Liver (tissue), 9 donors: ENCODE data around the gene HOXD8. TPM values are rescaled to one million over a fixed set of nuclear protein-coding genes. Genes with fewer than 3 reads are reported as not detected.
A peak's percentile ranks its signal among the peaks of the same experiment; 100 is the strongest.

Experiments
- DNase-seq: peaks from one replicate; pipeline ENCODE4 v3.0.0-alpha.2; 2017; ENCODE audit warnings: low spot score
- H3K27ac ChIP-seq, 2 donors: one replicate each; pipeline ENCODE4 v1.7.0; 2013; ENCODE audit warnings: inconsistent platforms in 2 of 2, low read length in 2 of 2, control low read depth in 1 of 2, low read depth in 1 of 2, mild to moderate bottlenecking in 1 of 2
- H3K27me3 ChIP-seq, 4 donors: one replicate each; pipeline versions ENCODE4 v1.6.1 to v1.7.0; 2013; ENCODE audit warnings: low read length in 3 of 4, inconsistent platforms in 1 of 4, mild to moderate bottlenecking in 1 of 4, moderate library complexity in 1 of 4; ENCODE audit not compliant: control insufficient read depth in 4 of 4, insufficient read depth in 4 of 4
- H3K36me3 ChIP-seq, 4 donors: one replicate each; pipeline versions ENCODE4 v1.6.1 to v1.7.0; 2013; ENCODE audit warnings: low read length in 3 of 4, mild to moderate bottlenecking in 3 of 4, low read depth in 1 of 4, moderate library complexity in 1 of 4; ENCODE audit not compliant: control insufficient read depth in 4 of 4, insufficient read depth in 3 of 4
- H3K4me1 ChIP-seq, 4 donors: one replicate each; pipeline versions ENCODE4 v1.6.1 to v1.7.0; 2013; ENCODE audit warnings: low read length in 3 of 4, mild to moderate bottlenecking in 3 of 4, moderate library complexity in 1 of 4; ENCODE audit not compliant: control insufficient read depth in 4 of 4, insufficient read depth in 4 of 4
- H3K4me3 ChIP-seq, 3 donors: one replicate each; pipeline versions ENCODE4 v1.6.1 to v1.7.0; 2013; ENCODE audit warnings: low read length in 3 of 3, control low read depth in 1 of 3, low read depth in 1 of 3, mild to moderate bottlenecking in 1 of 3
- H3K9ac ChIP-seq, 2 donors: one replicate each; pipeline ENCODE4 v1.7.0; 2013; ENCODE audit warnings: low read length in 2 of 2, mild to moderate bottlenecking in 2 of 2, moderate library complexity in 2 of 2, control low read depth in 1 of 2, low read depth in 1 of 2
- H3K9me3 ChIP-seq, 4 donors: one replicate each; pipeline versions ENCODE4 v1.6.1 to v1.7.0; 2013; ENCODE audit warnings: low read length in 3 of 4; ENCODE audit not compliant: control insufficient read depth in 4 of 4
- FOXA1 ChIP-seq: IDR thresholded peaks from 2 replicates; pipeline ENCODE4 v1.6.1; 2016; ENCODE audit warnings: antibody characterized with exemption
- GABPA ChIP-seq, 2 donors: IDR thresholded peaks in 1 of 2; conservative IDR thresholded peaks in 1 of 2; 2 replicates each; pipeline ENCODE4 v1.6.1; 2016; ENCODE audit warnings: antibody characterized with exemption in 2 of 2, mild to moderate bottlenecking in 1 of 2, moderate library complexity in 1 of 2
- HNF4A ChIP-seq, 2 donors: conservative IDR thresholded peaks; 2 replicates each; pipeline ENCODE4 v1.6.1; 2016; ENCODE audit warnings: antibody characterized with exemption in 2 of 2, mild to moderate bottlenecking in 2 of 2
- JUND ChIP-seq, 2 donors: IDR thresholded peaks; 2 replicates each; pipeline ENCODE4 v1.6.1; 2016; ENCODE audit warnings: antibody characterized with exemption in 2 of 2
- RAD21 ChIP-seq, 2 donors: IDR thresholded peaks; 2 replicates each; pipeline ENCODE4 v1.6.1; 2016; ENCODE audit warnings: antibody characterized with exemption in 2 of 2, mild to moderate bottlenecking in 2 of 2
- RXRA ChIP-seq, 2 donors: IDR thresholded peaks; 2 replicates each; pipeline ENCODE4 v1.6.1; 2017 to 2018; ENCODE audit warnings: antibody characterized with exemption in 2 of 2, mild to moderate bottlenecking in 1 of 2
- SP1 ChIP-seq: IDR thresholded peaks from 2 replicates; pipeline ENCODE4 v1.6.1; 2018; ENCODE audit warnings: antibody characterized with exemption, mild to moderate bottlenecking
- YY1 ChIP-seq: IDR thresholded peaks from 2 replicates; pipeline ENCODE4 v1.6.1; 2016; ENCODE audit warnings: antibody characterized with exemption, mild to moderate bottlenecking
- WGBS: extraction: QIAGEN DNeasy Blood & Tissue Kit; methylation state at CpG from one replicate; pipeline ENCODE4 v1.1.7; 2013; 5-methylcytosine and 5-hydroxymethylcytosine counted together
- polyA plus RNA-seq, 2 donors: library from polyadenylated mRNA; stranded (reverse) in 1 of 2; unstranded in 1 of 2; fragments of 200-250 nt in 1 of 2; fragments of >200 nt in 1 of 2; fragmentation: Nextera tagmentation in 1 of 2; extraction: Ambion mirVana in 1 of 2; gene quantifications; one replicate each; pipeline versions ENCODE4 v1.2.1 to v1.2.3, GENCODE V29; 2013 to 2015
- total RNA-seq, 2 donors: library from RNA; depleted of rRNA; stranded (reverse); fragments of >200 nt; gene quantifications; one replicate each; pipeline ENCODE4 v1.2.3, GENCODE V29; 2014
- TF ChIP-seq, protein P1 (sequence below): IDR thresholded peaks from 2 replicates; pipeline ENCODE4 v1.6.1; 2016; ENCODE audit warnings: antibody characterized with exemption
- TF ChIP-seq, protein P2 (sequence below): IDR thresholded peaks from 2 replicates; pipeline ENCODE4 v1.6.1; 2016; ENCODE audit warnings: antibody characterized with exemption, mild to moderate bottlenecking
- TF ChIP-seq, protein P3 (sequence below): fragments of 150-350 bp; IDR thresholded peaks from 2 replicates; pipeline ENCODE4 v1.5.1; 2017; ENCODE audit warnings: improper control_type of control experiment, low read depth, low read length; ENCODE audit not compliant: missing input control
- TF ChIP-seq, protein P4 (sequence below): IDR thresholded peaks from 2 replicates; pipeline ENCODE4 v1.6.1; 2016; ENCODE audit warnings: antibody characterized with exemption
- TF ChIP-seq, protein P5 (sequence below): IDR thresholded peaks from 2 replicates; pipeline ENCODE4 v1.6.1; 2016; ENCODE audit warnings: antibody characterized with exemption
- donor health status: healthy.
- donor health status: healthy.
- donor health status: healthy.
- donor health status: healthy.
- donor health status: healthy.

The HOXD8 gene
- total and polyA plus RNA-seq, 4 donors = 0.06 to 0.19 (median 0.08) TPM; not detected in 1

DNA sequence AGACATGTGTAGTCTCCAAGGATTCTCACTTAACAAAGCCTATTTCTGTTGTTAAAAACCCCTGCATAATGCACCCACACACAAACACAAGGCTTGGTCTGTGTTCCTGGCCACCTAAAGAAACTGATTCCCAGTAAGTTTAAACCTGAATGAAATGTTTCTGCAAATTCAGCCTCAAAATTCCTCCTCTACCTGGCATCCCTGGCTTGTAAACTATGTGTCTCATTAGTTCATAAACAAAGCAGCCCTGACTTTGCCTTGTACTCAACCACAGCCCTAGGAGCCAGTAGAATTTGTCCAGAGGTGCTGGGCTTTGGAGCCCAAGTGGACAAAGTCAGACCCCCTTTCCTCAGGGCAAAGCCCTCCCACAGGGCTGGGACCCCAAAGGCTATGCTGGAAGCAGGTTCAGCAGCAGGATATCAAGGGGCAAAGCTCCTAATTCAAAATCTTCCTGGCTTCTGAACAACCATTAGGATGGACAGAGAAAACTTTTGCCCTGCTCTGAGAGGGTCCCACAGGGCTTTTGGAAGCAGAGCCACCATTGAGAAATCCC, 39.6 kb upstream of the HOXD8 start:
- Histone ChIP-seq H3K4me3 (no peak overlapping the region), H3K27me3 (peaks cover 15 to 62% (median 36%) of the 10 kb centered on the region in 4 donors), H3K4me1 (peaks cover 10 to 25% (median 19%) of the 10 kb centered on the region in 4 donors), H3K9ac (no peak overlapping the region), H3K27ac (no peak overlapping the region), H3K36me3 (no peaks in the 10 kb centered on the region), H3K9me3 (peaks cover 0 to 4% (median 2%) of the 10 kb centered on the region in 4 donors)
- TF ChIP-seq, protein P1, sequence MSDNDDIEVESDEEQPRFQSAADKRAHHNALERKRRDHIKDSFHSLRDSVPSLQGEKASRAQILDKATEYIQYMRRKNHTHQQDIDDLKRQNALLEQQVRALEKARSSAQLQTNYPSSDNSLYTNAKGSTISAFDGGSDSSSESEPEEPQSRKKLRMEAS = no peak
- TF ChIP-seq, protein P2, sequence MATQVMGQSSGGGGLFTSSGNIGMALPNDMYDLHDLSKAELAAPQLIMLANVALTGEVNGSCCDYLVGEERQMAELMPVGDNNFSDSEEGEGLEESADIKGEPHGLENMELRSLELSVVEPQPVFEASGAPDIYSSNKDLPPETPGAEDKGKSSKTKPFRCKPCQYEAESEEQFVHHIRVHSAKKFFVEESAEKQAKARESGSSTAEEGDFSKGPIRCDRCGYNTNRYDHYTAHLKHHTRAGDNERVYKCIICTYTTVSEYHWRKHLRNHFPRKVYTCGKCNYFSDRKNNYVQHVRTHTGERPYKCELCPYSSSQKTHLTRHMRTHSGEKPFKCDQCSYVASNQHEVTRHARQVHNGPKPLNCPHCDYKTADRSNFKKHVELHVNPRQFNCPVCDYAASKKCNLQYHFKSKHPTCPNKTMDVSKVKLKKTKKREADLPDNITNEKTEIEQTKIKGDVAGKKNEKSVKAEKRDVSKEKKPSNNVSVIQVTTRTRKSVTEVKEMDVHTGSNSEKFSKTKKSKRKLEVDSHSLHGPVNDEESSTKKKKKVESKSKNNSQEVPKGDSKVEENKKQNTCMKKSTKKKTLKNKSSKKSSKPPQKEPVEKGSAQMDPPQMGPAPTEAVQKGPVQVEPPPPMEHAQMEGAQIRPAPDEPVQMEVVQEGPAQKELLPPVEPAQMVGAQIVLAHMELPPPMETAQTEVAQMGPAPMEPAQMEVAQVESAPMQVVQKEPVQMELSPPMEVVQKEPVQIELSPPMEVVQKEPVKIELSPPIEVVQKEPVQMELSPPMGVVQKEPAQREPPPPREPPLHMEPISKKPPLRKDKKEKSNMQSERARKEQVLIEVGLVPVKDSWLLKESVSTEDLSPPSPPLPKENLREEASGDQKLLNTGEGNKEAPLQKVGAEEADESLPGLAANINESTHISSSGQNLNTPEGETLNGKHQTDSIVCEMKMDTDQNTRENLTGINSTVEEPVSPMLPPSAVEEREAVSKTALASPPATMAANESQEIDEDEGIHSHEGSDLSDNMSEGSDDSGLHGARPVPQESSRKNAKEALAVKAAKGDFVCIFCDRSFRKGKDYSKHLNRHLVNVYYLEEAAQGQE = no peak
- no peak for TF ChIP-seq RXRA (IDR thresholded peaks at IDR 0.05)
- TF ChIP-seq JUND (IDR thresholded peaks at IDR 0.05) = no peak
- TF ChIP-seq, protein P3, sequence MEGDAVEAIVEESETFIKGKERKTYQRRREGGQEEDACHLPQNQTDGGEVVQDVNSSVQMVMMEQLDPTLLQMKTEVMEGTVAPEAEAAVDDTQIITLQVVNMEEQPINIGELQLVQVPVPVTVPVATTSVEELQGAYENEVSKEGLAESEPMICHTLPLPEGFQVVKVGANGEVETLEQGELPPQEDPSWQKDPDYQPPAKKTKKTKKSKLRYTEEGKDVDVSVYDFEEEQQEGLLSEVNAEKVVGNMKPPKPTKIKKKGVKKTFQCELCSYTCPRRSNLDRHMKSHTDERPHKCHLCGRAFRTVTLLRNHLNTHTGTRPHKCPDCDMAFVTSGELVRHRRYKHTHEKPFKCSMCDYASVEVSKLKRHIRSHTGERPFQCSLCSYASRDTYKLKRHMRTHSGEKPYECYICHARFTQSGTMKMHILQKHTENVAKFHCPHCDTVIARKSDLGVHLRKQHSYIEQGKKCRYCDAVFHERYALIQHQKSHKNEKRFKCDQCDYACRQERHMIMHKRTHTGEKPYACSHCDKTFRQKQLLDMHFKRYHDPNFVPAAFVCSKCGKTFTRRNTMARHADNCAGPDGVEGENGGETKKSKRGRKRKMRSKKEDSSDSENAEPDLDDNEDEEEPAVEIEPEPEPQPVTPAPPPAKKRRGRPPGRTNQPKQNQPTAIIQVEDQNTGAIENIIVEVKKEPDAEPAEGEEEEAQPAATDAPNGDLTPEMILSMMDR = peak; percentile 4
- DNase-seq = no peak

DNA sequence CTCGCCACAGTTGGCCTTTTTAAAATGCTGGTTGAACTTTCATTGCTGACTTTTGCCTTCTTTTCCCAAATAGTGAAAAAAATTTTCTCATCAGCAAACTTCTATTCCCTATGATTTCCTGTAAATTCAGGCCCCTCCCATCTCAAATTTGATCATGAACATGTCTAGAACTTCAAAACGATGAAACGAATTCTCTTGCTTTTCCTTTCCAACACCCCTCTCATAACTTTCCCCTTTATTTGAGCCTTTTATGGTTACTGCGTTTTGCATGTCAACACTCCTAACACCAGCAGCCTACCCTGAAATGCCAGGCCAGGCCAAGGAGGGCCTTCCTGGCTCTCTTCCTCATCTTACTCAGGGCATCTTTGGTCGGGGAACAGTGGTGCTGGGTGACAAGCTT, 38.6 kb upstream of the HOXD8 start:
- WGBS = 20% methylated on average over 5 of the region's 5 CpGs
- H3K27me3 ChIP-seq = peaks cover 10 to 55% (median 33%) of the 10 kb centered on the region in 4 donors
- H3K9ac ChIP-seq = no peak overlapping the region
- H3K36me3 ChIP-seq = no peaks in the 10 kb centered on the region
- peaks cover 10 to 22% (median 16%) of the 10 kb centered on the region in 4 donors for H3K4me1 ChIP-seq
- TF ChIP-seq JUND (IDR thresholded peaks at IDR 0.05) (no peak), RXRA (IDR thresholded peaks at IDR 0.05) (no peak), RAD21 (IDR thresholded peaks at IDR 0.05) (no peak), YY1 (no peak), HNF4A (conservative IDR thresholded peaks at IDR 0.05) (no peak), SP1 (no peak), FOXA1 (no peak), GABPA (IDR thresholded peaks at IDR 0.05 in 1 of 2, conservative IDR thresholded peaks at IDR 0.05 in 1 of 2) (no peak)
- TF ChIP-seq, protein P4, sequence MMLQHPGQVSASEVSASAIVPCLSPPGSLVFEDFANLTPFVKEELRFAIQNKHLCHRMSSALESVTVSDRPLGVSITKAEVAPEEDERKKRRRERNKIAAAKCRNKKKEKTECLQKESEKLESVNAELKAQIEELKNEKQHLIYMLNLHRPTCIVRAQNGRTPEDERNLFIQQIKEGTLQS = no peak
- TF ChIP-seq, protein P2 = no peak
- TF ChIP-seq, protein P5, sequence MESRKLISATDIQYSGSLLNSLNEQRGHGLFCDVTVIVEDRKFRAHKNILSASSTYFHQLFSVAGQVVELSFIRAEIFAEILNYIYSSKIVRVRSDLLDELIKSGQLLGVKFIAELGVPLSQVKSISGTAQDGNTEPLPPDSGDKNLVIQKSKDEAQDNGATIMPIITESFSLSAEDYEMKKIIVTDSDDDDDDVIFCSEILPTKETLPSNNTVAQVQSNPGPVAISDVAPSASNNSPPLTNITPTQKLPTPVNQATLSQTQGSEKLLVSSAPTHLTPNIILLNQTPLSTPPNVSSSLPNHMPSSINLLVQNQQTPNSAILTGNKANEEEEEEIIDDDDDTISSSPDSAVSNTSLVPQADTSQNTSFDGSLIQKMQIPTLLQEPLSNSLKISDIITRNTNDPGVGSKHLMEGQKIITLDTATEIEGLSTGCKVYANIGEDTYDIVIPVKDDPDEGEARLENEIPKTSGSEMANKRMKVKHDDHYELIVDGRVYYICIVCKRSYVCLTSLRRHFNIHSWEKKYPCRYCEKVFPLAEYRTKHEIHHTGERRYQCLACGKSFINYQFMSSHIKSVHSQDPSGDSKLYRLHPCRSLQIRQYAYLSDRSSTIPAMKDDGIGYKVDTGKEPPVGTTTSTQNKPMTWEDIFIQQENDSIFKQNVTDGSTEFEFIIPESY = no peak
- TF ChIP-seq, protein P1 = no peak
- H3K4me3 ChIP-seq = no peak overlapping the region
- DNase-seq = no peak
- peaks cover 0 to 4% (median 2%) of the 10 kb centered on the region in 4 donors for H3K9me3 ChIP-seq
- H3K27ac ChIP-seq = no peak overlapping the region
